ENCODE data around the gene RNPEPL1.

- no peak for TF ChIP-seq CTCF (IDR thresholded peaks at IDR 0.05)
- TF ChIP-seq POLR2A (IDR thresholded peaks at IDR 0.05), result no peak
These were observed 38.8 kb upstream of the RNPEPL1 start for GRCh38 chr2:240529344-240529999.

Measured in uterus (tissue), 2 donors.